ENCODE data around the gene PDZD7. TPM values are rescaled to one million over a fixed set of nuclear protein-coding genes. Genes with fewer than 3 reads are reported as not detected.

The PDZD7 gene
- 0.61 to 1.1 TPM (median 0.63 TPM) in 5 replicates for total RNA-seq (2022; extraction: Qiagen RNA extraction; ENCODE audit: low read depth)

DNA sequence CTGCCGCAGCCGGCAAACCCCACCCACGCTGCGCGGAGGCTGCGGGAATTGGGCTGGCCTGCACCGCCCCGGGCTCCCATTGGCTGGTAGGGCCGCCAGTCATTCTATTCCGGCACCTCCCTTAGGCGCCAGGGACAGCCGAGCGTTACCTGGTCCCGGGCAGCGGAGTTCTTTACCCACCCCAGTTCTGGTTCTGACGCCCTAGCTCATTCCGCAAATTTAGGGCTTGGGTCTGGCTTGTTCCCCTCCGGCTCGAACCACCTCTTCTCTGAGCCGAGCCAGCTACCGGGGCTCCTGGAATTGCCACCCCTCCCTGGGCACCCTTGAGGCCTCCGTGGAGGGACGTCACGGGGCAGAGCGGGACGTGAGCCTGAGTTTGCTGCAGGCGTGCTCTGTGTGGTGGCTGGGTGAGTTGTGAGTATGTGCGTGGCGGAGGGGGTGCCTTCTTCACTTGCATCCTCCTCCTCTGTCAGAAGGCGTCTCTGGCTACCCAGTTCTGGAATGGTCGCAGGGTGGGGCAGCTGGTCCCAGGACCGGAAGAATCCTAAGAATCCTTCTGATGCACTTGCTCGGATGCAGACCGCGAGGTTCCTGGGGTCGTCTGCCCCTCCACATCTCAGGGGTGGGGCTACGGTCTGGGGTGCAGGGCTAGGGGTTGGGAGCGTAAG is at the start of gene PDZD7, which contains the start of gene SFXN3:
TSS of gene PDZD7 (minus strand) at position 2 of the 668 bp plus-strand sequence. CDS start 910 bp downstream, outside the sequence.
TSS of gene SFXN3 (plus strand) at position 107 of the 668 bp plus-strand sequence. CDS start 3,461 bp downstream, outside the sequence.

DNA sequence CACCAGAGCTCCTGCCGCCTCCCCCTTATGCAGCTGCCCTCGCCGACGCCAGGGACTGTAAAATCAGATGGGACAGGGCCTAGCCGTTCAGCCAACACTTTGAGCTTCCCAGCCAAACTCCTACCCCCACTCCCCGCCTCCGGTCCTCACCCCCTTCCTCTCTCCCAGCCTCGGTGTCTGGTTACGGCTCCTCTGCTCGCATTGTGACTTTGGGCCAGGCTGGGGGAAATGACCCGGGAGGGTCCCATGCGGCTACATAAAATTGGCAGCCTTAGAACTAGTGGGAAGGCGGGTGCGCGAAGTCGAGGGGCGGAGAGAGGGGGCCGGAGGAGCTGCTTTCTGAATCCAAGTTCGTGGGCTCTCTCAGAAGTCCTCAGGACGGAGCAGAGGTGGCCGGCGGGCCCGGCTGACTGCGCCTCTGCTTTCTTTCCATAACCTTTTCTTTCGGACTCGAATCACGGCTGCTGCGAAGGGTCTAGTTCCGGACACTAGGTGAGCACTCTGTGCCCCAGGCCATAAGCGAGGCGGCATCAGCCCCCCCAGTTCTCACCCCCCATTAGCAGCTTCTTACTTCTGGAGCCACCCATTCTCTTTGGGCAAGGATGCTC is 30.8 kb upstream of the PDZD7 start, which contains the start of gene KAZALD1:
TSS of gene KAZALD1 (plus strand) at position 366 of the 608 bp plus-strand sequence. CDS start 604 bp downstream, outside the sequence.

DNA sequence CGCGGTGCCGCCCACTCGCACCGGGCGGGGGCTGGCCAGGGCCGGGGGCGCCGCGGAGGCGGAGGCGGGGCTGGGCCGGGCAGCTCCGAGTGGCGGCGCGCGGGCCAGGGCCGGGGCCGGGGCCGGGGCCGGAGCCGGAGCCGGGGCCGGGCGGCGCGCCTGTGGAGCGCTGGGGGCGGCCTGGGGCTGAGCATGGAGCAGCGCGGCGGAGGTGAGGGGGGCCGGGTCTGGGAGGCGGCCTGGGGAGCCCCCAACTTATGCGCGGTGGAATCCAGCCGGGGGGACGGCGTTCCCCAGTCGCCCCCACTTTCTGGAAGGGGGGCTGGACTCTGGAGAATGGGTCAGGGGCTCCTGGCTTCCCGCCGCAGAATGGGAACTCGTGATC is 31.2 kb downstream of the PDZD7 start, which contains the start of gene LZTS2:
TSS of gene LZTS2 (plus strand) at position 67 of the 385 bp plus-strand sequence. CDS start 2,731 bp downstream, outside the sequence.

DNA sequence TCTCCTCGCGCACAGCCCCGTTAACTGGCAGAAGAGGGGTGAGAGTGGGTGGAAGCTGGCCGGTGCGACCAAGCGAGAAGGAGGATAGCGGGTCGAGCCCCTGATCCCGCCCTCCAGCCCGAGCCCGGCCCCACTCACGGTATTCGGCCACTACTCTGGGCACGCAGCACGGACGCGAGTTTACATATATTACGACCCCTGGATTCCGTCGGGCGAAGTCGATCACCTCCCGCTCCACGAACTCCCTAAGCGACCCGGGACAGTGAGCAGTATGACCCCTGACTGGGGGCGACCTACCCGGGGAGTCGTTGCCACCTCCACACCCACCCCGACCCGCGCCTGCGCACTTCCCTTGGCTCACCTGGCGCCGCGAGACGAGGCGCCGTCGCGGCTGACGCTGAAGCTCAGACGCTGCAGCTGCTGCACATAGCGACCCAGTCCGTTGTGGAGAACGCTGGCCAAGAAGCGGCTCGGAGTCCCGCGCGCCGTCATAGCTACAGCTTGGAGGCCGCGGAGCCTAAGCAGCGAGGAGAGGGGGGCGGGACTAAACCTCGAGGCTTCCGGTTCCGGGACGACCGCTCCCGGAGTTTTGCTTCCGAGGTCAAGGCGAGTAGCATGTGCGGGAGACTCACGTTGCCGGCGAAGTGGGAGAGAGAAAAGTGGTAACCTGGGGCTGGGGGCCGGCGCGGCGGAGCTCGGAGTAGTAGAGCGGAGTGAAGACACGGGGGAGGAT is 43.8 kb downstream of the PDZD7 start, which contains the start of the genes MRPL43 and TWNK:
TSS of gene MRPL43 (minus strand) at position 546 of the 733 bp plus-strand sequence. CDS start at position 492, 54 bp downstream.
TSS of gene TWNK (plus strand) at position 592 of the 733 bp plus-strand sequence. CDS start 668 bp downstream, outside the sequence.

DNA sequence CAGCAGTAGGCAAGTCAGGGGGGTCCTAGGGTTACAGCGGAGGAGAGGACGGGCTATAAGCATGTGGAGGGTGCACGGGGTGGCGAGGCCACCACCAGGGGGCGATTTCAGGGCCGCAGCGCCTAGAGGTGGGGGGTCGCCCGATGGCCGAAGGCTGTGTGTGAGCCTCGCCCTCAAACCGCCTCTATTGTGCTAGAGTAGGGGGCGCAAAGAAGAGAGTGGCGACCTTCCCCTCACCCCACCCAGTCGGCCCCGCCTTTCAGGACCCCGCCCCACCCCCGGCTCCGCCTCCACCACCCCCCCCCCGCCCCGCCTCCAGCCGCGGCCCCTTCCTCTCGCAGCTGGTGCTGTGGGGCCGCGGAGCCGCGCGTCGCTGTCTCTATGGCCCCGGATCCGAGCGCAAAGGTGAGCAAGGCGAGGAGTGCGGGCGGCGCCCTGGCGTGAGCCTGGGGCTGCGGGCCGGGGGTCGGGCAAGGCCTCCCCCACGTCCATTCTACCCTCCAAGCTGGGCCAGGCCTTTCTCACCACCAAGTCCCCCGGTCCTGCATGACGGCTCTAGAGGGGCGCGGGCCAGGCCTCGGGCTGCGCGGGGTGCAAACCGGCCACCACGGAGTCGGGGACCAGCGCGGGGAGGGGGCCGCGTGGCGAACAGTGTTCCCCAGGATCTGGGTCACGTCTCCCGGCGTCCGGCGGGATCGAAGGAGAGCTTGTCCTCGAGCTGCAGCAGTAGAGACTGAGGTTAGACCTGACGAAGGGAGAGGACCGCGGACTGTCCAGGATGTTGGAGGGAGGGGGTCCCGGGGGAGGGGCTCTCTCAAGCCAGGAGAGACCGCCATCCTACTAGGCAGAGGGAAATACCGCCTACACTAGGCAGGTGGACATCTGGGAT is 61.5 kb downstream of the PDZD7 start, which contains the start of gene SEMA4G:
TSS of gene SEMA4G (plus strand) at position 318 of the 889 bp plus-strand sequence. CDS start 3,409 bp downstream, outside the sequence.

Other genes with a start within 250 kb of the PDZD7 start
- 5.7 to 10.5 TPM (median 9.6 TPM) in 5 replicates for gene SLF2, start 118.2 kb downstream of the PDZD7 start, total RNA-seq (2022; extraction: Qiagen RNA extraction; ENCODE audit: low read depth)
- 8.3 to 11.0 TPM (median 9.7 TPM) in 5 replicates for gene SEMA4G, start 61.6 kb downstream of the PDZD7 start, total RNA-seq (2022; extraction: Qiagen RNA extraction; ENCODE audit: low read depth)
- gene MRPL43, start 43.6 kb downstream of the PDZD7 start, total RNA-seq (2022; extraction: Qiagen RNA extraction; ENCODE audit: low read depth) = 76.3 to 106 TPM (median 97.8 TPM) in 5 replicates
- gene TWNK, start 43.6 kb downstream of the PDZD7 start, total RNA-seq (2022; extraction: Qiagen RNA extraction; ENCODE audit: low read depth) = 40.4 to 51.7 TPM (median 47.3 TPM) in 5 replicates
- gene LZTS2, start 31.3 kb downstream of the PDZD7 start, total RNA-seq (2022; extraction: Qiagen RNA extraction; ENCODE audit: low read depth) = 30.7 to 47.3 TPM (median 38.8 TPM) in 5 replicates
- 39.7 to 48.0 TPM (median 42.5 TPM) in 5 replicates for gene SFXN3, start 105 bp upstream of the PDZD7 start, total RNA-seq (2022; extraction: Qiagen RNA extraction; ENCODE audit: low read depth)
- 1.9 to 3.1 TPM (median 2.6 TPM) in 5 replicates for gene KAZALD1, start 30.9 kb upstream of the PDZD7 start, total RNA-seq (2022; extraction: Qiagen RNA extraction; ENCODE audit: low read depth)
- not detected in 5 replicates for gene TLX1, start 100.2 kb upstream of the PDZD7 start, total RNA-seq (2022; extraction: Qiagen RNA extraction; ENCODE audit: low read depth)
- not detected in 5 replicates for gene LBX1, start 198.3 kb upstream of the PDZD7 start, total RNA-seq (2022; extraction: Qiagen RNA extraction; ENCODE audit: low read depth)